Stomach smooth muscle (tissue), 2 donors: Measurements from ENCODE around the gene SENP7.
"Not testable (repeated sequence)": the region's sequence is repeated elsewhere in the genome, so short reads cannot be mapped to it uniquely, and the experiment has no call there.

Experiments used
- H3K27ac ChIP-seq: one replicate; pipeline ENCODE4 v1.7.0; 2013; ENCODE audit warnings: mild to moderate bottlenecking, low read length, inconsistent platforms
- H3K27me3 ChIP-seq, 2 donors: one replicate each; pipeline ENCODE4 v1.7.0; 2013; ENCODE audit warnings: low read length in 2 of 2; ENCODE audit not compliant: insufficient read depth in 2 of 2, control insufficient read depth in 1 of 2
- H3K36me3 ChIP-seq, 2 donors: one replicate each; pipeline ENCODE4 v1.7.0; 2013; ENCODE audit warnings: low read length in 2 of 2; ENCODE audit not compliant: control insufficient read depth in 2 of 2, insufficient read depth in 2 of 2
- H3K4me1 ChIP-seq: one replicate; pipeline ENCODE4 v1.7.0; 2013; ENCODE audit warnings: low read length; ENCODE audit not compliant: control insufficient read depth, insufficient read depth
- H3K4me3 ChIP-seq, 2 donors: one replicate each; pipeline ENCODE4 v1.7.0; 2013; ENCODE audit warnings: low read length in 2 of 2
- H3K9ac ChIP-seq, 2 donors: one replicate each; pipeline ENCODE4 v1.7.0; 2013; ENCODE audit warnings: low read length in 2 of 2, mild to moderate bottlenecking in 1 of 2
- H3K9me3 ChIP-seq, 2 donors: one replicate each; pipeline ENCODE4 v1.7.0; 2013; ENCODE audit warnings: low read length in 2 of 2; ENCODE audit not compliant: control insufficient read depth in 2 of 2
- donor health status: healthy.
- donor health status: Pancreatic carcinoma.

The SENP7 gene

GRCh38 chr3:101478980-101479379 lies 34.0 kb downstream of the SENP7 start:
- H3K36me3 ChIP-seq = no peaks in the 10 kb centered on the region
- H3K9me3 ChIP-seq = no peaks in the 10 kb centered on the region
- no peak overlapping the region for H3K9ac ChIP-seq
- H3K27ac ChIP-seq = no peak overlapping the region
- H3K4me1 ChIP-seq = no peaks in the 10 kb centered on the region
- no peaks in the 10 kb centered on the region for H3K27me3 ChIP-seq
- H3K4me3 ChIP-seq = no peak overlapping the region

DNA sequence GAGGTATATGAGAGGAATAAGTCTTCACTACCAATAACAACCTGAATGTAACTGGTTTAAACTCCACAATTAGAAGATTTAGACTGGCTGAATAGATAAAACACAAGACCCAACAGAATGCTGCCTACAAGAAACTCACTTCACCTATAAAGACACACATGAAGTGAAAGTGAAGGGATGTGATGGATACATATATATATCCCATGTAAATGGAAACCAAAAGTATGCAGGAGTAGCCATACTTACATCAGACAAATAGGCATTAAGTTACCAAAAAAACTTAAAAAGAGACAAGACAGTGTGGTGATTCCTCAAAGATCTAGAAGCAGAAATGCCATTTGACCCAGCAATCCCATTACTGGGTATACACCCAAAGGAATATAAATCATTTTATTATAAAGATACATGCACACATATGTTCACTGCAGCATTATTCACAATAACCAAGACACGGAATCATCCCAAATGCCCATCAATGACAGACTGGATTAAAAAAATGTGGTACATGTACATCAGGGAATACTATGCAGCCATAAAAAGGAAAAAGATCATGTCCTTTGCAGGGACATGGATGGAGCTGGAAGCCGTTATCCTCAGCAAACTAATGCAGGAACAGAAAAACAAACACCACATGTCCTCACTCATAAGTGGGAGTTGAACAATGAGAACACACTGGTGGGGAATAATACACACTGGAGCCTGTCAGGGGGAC lies 38.0 kb downstream of the SENP7 start:
- not testable (repeated sequence) for H3K9ac ChIP-seq, H3K36me3 ChIP-seq, H3K4me1 ChIP-seq, H3K4me3 ChIP-seq, H3K27ac ChIP-seq, H3K27me3 ChIP-seq, H3K9me3 ChIP-seq

GRCh38 chr3:101468676-101469075 lies 44.3 kb downstream of the SENP7 start:
- H3K4me3 ChIP-seq, H3K27ac ChIP-seq, H3K9ac ChIP-seq, H3K4me1 ChIP-seq, H3K36me3 ChIP-seq, H3K27me3 ChIP-seq, H3K9me3 ChIP-seq: not testable (repeated sequence)

DNA sequence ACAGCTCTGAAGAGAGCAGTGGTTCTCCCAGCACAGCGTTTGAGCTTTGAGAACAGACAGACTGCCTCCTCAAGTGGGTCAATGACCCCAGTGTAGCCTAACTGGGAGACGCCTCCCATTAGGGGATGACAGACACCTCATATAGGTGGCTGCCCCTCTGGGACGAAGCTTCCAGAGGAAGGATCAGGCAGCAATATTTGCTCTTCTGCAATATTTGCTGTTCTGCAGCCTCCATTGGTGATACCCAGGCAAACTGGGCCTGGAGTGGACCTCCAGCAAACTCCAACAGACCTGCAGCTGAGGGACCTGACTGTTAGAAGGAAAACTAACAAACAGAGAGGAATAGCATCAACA lies 45.7 kb downstream of the SENP7 start:
- H3K27ac ChIP-seq, H3K9me3 ChIP-seq, H3K36me3 ChIP-seq, H3K9ac ChIP-seq, H3K27me3 ChIP-seq, H3K4me1 ChIP-seq, H3K4me3 ChIP-seq: not testable (repeated sequence)

- no peaks in the 10 kb centered on the region for H3K9me3 ChIP-seq
- H3K9ac ChIP-seq = no peak overlapping the region
- no peaks in the 10 kb centered on the region for H3K27me3 ChIP-seq
- no peak overlapping the region for H3K4me3 ChIP-seq
- no peaks in the 10 kb centered on the region for H3K36me3 ChIP-seq
- H3K27ac ChIP-seq = no peak overlapping the region
- peaks cover 4% of the 10 kb centered on the region for H3K4me1 ChIP-seq
Measured at GRCh38 chr3:101466465-101467309, 46.3 kb downstream of the SENP7 start.

- no peaks in the 10 kb centered on the region for H3K27me3 ChIP-seq
- H3K9ac ChIP-seq = no peak overlapping the region
- no peaks in the 10 kb centered on the region for H3K9me3 ChIP-seq
- H3K4me1 ChIP-seq = peaks cover 4% of the 10 kb centered on the region
- H3K27ac ChIP-seq = no peak overlapping the region
- no peak overlapping the region for H3K4me3 ChIP-seq
- no peaks in the 10 kb centered on the region for H3K36me3 ChIP-seq
Measured at GRCh38 chr3:101464235-101464634, 48.8 kb downstream of the SENP7 start.

DNA sequence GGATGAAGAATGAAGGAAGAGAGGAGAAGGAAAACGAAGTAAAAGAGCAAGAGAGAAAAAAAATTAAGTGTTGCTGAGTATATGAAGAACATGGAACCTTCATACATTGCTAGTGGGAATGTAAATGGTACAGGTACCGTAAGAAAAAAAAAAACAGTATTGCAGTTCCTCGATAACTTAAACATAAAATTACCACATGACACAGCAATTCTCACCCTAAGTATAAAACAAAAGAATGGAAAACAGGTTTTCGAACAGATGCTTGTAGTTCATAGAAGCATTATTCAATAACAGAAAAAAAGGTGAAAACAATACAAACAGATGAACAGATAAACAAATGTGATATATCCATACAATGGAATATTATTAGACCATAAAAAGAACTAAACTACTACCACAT lies 51.6 kb downstream of the SENP7 start:
- H3K9ac ChIP-seq = no peak overlapping the region
- peaks cover 2 to 6% of the 10 kb centered on the region in 2 donors for H3K36me3 ChIP-seq
- no peaks in the 10 kb centered on the region for H3K4me1 ChIP-seq
- no peaks in the 10 kb centered on the region for H3K27me3 ChIP-seq
- H3K4me3 ChIP-seq = no peak overlapping the region
- H3K27ac ChIP-seq = no peak overlapping the region
- H3K9me3 ChIP-seq = no peaks in the 10 kb centered on the region

- H3K9ac ChIP-seq = no peak overlapping the region
- no peaks in the 10 kb centered on the region for H3K27me3 ChIP-seq
- H3K4me3 ChIP-seq = no peak overlapping the region
- H3K27ac ChIP-seq = no peak overlapping the region
- H3K9me3 ChIP-seq = no peaks in the 10 kb centered on the region
- H3K36me3 ChIP-seq = peaks cover 2 to 6% of the 10 kb centered on the region in 2 donors
- H3K4me1 ChIP-seq = no peaks in the 10 kb centered on the region
Measured at GRCh38 chr3:101458387-101458786, 54.6 kb downstream of the SENP7 start.

DNA sequence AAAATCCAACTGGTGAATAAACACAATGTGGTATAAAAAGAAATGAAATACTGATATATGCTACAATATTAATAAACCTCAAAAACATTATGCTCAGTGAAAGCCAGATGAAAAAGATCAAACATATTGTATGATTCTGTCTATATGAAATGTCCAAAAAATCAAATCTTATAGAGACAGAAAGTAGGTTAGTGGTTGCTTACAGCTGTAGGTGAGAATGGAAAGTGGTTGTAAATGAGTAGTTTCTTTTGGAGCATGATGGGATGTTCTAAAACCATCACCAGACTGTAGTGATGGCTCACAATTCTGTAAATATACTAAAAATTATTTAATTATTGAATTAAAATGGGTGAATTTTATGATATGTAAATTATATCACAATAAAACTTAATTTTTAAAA lies 58.4 kb downstream of the SENP7 start:
- Histone ChIP-seq H3K27me3 (no peaks in the 10 kb centered on the region), H3K9ac (no peak overlapping the region), H3K4me1 (no peaks in the 10 kb centered on the region), H3K9me3 (no peaks in the 10 kb centered on the region), H3K36me3 (peaks cover 2 to 6% of the 10 kb centered on the region in 2 donors), H3K27ac (no peak overlapping the region), H3K4me3 (no peak overlapping the region)

DNA sequence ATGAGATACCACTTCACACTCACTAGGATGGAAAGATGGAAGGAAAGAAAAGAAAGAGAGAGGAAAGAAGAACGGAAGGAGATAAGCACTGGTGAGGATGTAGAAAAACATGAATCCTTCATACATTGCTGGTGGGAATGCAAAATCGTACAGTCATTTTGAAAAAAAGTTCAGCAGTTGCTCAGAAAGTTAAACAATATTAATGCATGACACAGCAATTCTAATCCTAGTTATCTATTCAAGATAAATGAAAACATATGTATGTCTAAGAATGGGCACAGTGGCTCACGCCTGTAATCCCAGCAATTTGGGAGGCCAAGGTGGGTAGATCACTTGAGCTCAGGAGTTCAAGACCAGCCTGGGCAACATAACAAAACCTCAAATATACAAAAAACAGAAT lies 59.1 kb downstream of the SENP7 start:
- no peak overlapping the region for H3K4me3 ChIP-seq
- no peaks in the 10 kb centered on the region for H3K4me1 ChIP-seq
- peaks cover 2 to 6% of the 10 kb centered on the region in 2 donors for H3K36me3 ChIP-seq
- no peaks in the 10 kb centered on the region for H3K9me3 ChIP-seq
- no peak overlapping the region for H3K27ac ChIP-seq
- H3K27me3 ChIP-seq = no peaks in the 10 kb centered on the region
- H3K9ac ChIP-seq = no peak overlapping the region

DNA sequence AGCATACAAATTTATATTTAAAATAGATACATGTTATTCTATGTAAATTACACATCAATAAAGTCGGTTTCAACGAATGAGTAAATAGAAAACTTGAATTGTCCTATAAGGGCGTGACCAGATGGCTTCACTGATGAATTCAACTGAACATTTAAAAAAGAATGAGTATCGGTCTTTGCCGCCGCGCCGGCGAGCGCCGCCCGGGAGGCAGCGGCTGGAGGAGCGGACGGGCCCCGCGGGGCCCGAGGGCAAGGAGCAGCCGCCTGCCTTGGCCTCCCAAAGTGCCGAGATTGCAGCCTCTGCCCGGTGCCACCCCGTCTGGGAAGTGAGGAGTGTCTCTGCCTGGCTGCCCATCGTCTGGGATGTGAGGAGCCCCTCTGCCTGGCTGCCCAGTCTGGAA lies 74.4 kb downstream of the SENP7 start:
- H3K27ac ChIP-seq, H3K36me3 ChIP-seq, H3K9ac ChIP-seq, H3K4me1 ChIP-seq, H3K27me3 ChIP-seq, H3K9me3 ChIP-seq, H3K4me3 ChIP-seq: not testable (repeated sequence)
